RWPE1 (cell line): Measurements from ENCODE around the gene DPH3.

Experiments used
- CTCF ChIA-PET: fragments of 350-600 bp; sonication (Branson Sonifier 250); formaldehyde crosslinking; extraction: SDS; loops from one replicate; lab custom pipeline; 2021; lab: Yijun Ruan, JAX
- POLR2A ChIA-PET: fragments of 400-600 bp; formaldehyde crosslinking; extraction: SDS; loops from one replicate; lab custom pipeline; 2020; ENCODE audit warnings: antibody characterized with exemption; ENCODE audit not compliant: low non-redundant PET; lab: Yijun Ruan, JAX
- DNase-seq: peaks from one replicate; pipeline ENCODE4 v3.0.0; 2012; ENCODE audit warnings: low spot score
- H3K27ac ChIP-seq: fragments of 450-650 bp; 2 replicates; pipeline ENCODE4 v1.5.1; 2017
- TF ChIP-seq, protein P1 (sequence below): fragments of 450-650 bp; conservative IDR thresholded peaks from 2 replicates; pipeline ENCODE4 v1.5.1; 2017; ENCODE audit warnings: low read depth, mild to moderate bottlenecking

DPH3 gene

DNA sequence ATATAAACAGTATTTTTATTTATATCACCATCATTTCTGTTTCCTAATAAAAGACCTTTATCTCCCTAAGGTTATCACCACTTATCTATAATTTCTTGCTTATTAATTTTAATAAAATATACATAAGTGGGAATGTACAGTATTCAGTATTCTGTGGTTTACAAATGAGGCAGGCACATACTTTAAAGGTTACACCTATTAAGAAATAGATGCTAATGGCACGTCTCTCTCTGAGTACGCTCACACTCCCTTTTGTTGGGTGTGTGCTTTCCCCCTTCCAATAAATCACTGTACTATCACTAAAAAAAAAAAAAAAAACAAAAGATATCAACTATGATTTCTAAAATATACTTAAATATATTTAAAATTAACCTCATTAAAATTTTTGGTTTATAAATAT lies 9.1 kb upstream of the DPH3 start:
- H3K27ac ChIP-seq, result no peak overlapping the region
- POLR2A ChIA-PET, result no interaction called here
- TF ChIP-seq, protein P1, sequence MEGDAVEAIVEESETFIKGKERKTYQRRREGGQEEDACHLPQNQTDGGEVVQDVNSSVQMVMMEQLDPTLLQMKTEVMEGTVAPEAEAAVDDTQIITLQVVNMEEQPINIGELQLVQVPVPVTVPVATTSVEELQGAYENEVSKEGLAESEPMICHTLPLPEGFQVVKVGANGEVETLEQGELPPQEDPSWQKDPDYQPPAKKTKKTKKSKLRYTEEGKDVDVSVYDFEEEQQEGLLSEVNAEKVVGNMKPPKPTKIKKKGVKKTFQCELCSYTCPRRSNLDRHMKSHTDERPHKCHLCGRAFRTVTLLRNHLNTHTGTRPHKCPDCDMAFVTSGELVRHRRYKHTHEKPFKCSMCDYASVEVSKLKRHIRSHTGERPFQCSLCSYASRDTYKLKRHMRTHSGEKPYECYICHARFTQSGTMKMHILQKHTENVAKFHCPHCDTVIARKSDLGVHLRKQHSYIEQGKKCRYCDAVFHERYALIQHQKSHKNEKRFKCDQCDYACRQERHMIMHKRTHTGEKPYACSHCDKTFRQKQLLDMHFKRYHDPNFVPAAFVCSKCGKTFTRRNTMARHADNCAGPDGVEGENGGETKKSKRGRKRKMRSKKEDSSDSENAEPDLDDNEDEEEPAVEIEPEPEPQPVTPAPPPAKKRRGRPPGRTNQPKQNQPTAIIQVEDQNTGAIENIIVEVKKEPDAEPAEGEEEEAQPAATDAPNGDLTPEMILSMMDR, result no peak
- no peak for DNase-seq
- CTCF ChIA-PET, result no interaction called here

DNA sequence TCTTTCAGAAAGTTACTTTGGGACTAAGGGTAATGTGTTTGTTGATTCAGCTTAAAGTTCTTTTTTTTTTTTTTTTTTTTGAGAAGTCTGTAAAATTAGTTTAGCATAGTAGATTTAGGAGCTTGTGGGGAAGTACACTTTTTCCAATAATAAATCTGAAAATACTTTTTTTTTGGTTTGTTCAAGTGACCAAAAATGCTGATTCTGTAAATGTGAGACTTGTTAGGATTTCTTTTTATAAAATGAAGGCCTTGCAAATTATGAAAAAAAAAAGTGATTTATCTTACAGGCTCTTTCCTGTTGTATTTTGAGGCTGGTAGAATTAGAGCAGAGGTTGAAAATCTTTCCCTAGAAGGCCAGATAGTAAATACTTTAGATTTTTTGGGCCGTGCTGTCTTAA lies 7.8 kb upstream of the DPH3 start:
- POLR2A ChIA-PET, result no interaction called here
- CTCF ChIA-PET, result no interaction called here
- TF ChIP-seq, protein P1, result no peak
- DNase-seq, result no peak
- H3K27ac ChIP-seq, result no peak overlapping the region

DNA sequence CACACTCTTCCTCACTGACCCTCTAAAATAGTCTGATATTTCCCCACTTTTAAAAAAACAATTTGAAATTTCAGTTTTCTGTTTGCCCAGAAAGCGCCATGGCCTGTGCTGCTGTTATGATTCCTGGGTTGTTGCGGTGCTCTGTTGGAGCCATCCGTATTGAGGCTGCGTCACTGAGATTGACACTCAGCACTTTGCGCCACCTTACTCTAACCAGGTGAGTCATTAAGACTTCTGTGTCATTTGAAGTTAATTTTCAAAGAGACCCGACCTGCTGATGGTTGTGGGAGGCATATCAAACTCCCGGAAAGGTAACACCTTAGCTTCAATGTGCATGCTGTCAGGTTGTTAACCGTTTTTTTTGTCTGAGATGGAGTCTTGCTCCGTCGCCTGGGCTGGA lies 6.1 kb upstream of the DPH3 start:
- H3K27ac ChIP-seq, result no peak overlapping the region
- TF ChIP-seq, protein P1, result no peak
- ChIA-PET POLR2A (no interaction called here), CTCF (interaction anchor here (0.6 kb wide), 1 partner anchor 1488 kb away, joined by 4 read pairs; no protein-coding TSS in a partner anchor)
- no peak for DNase-seq

DNA sequence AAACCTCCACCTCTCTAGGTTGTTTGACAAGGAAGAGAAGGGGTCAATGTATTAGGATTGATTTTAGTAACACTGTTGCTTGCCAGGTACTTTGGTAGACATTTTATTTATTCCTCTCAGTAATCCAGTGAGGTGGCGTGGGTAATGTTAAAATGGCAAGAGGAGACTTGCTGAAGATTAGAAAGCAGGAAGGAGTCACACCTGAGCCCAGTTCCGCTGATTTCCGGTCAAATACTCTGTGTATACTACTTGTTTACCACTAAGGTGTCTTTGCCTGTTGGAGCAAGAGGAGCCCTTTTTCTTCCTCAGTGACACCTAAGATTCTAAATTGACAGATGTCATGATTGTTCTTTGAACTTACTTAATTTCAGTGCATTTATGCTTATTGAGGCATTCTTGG lies 2.0 kb upstream of the DPH3 start:
- peak; percentile 18 for DNase-seq
- POLR2A ChIA-PET, result no interaction called here
- TF ChIP-seq, protein P1, result no peak
- H3K27ac ChIP-seq, result no peak overlapping the region
- CTCF ChIA-PET, result no interaction called here

DNA sequence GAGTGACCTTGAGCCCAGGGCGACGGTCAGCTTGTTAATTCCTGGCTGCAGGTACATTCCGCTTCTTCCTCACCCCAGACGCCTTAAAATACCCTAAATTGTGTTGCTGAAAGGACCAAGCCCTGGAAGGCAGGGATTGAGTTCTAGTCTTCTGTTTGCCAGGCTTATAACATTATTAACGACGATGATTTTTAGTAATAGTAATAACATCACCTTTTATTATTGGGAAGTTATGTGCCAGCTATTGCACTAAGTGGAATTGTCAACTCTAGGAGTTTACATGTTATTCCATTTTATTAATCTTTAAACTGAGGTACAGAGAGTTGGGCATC lies 678 bp upstream of the DPH3 start:
- POLR2A ChIA-PET, result no interaction called here
- CTCF ChIA-PET, result no interaction called here
- DNase-seq, result no peak
- TF ChIP-seq, protein P1, result no peak
- peak overlapping the region; percentile 81 for H3K27ac ChIP-seq

DNA sequence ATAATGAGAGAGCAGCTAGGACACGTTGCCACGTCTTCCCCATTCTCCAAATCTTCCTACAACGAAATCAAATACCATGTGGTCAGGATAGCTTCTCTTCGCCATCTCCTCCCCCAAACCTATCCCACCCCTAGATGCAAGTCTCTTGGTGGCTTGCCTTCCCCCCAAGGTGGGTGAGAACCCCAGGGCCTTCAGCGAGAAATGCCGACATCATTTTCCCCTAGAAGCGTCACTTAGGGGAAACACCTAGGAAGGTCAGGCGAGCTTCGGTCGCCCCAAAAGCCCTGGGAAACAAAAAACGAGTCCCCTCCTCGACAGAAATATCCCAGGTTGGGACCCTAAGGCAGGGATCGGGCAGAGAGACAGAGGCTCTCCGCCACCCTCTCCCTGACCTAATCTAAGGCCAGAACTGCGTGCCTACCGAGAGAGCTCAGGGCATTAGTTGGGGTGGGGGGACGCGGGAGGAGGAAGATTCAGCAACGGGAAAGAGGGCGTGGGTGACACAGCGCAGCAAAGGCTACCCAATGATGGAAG lies 502 bp downstream of the DPH3 start:
- DNase-seq, result no peak
- TF ChIP-seq, protein P1, result no peak
- CTCF ChIA-PET, result interaction anchor here (0.6 kb wide), 2 partner anchors 408 to 668 kb away, joined by 3 to 4 read pairs; no protein-coding TSS in a partner anchor
- peak overlapping the region; percentile 81 for H3K27ac ChIP-seq
- POLR2A ChIA-PET, result no interaction called here

DNA sequence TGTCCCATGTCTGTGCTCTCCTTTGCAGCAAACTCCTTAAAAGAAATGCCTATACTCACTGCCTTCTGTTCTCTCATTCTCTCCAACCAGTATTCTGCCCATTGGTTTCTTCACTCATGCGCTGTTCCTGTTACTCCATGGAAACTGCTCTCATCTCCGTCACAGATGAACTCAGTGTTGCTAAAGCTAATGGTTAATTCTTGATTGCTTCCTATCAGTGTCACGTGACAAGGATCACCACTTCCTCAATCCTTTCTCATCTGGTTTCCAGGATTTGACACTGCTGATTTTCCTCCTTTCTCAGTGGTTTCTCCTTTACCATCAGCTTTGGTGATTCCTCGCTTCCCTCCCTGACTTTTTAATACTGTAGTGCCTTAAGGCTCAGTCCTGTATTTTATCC lies 2.6 kb downstream of the DPH3 start:
- no peak overlapping the region for H3K27ac ChIP-seq
- TF ChIP-seq, protein P1, result no peak
- ChIA-PET POLR2A (no interaction called here), CTCF (no interaction called here)
- no peak for DNase-seq
